Activated T-helper 1 cell treated with anti-CD3 and anti-CD28 coated beads, Interleukin-12 subunit alpha, Interleukin-12 subunit beta, Interleukin-2, Interleukin-4 antibody, amounts not matched to agents 30 ng/mL and 10 ng/mL and 1 ng/mL, durations not matched to agents 14 hours and 24 hours and 36 hours (primary cell): Measurements from ENCODE around the gene NCAPD3. TPM values are rescaled to one million over a fixed set of nuclear protein-coding genes. Genes with fewer than 3 reads are reported as not detected.

Experiments used
- DNase-seq: peaks from one replicate; pipeline ENCODE4 v3.0.0; 2021; ENCODE audit warnings: low spot score
- H3K27ac Mint-ChIP-seq: one replicate; pipeline ENCODE4 v1.8.0; 2021; ENCODE audit warnings: mild to moderate bottlenecking, mixed read lengths
- H3K27me3 Mint-ChIP-seq: one replicate; pipeline ENCODE4 v1.8.0; 2022; ENCODE audit warnings: mild to moderate bottlenecking, moderate library complexity, mixed read lengths; ENCODE audit not compliant: insufficient read depth
- H3K36me3 Mint-ChIP-seq: one replicate; pipeline ENCODE4 v1.8.0; 2021; ENCODE audit warnings: low read depth, mixed read lengths
- H3K4me1 Mint-ChIP-seq: one replicate; pipeline ENCODE4 v1.8.0; 2021; ENCODE audit warnings: low read depth, mixed read lengths
- H3K4me3 Mint-ChIP-seq: one replicate; pipeline ENCODE4 v1.8.0; 2021; ENCODE audit warnings: mild to moderate bottlenecking, moderate library complexity, mixed read lengths
- H3K9me3 Mint-ChIP-seq: one replicate; pipeline ENCODE4 v1.8.0; 2021; ENCODE audit warnings: mixed read lengths
- intact Hi-C: fragments of 100-400 bp; cut with micrococcal nuclease; formaldehyde crosslinking; loops from one replicate; pipeline ENCODE4 v1.15.1; 2024
- total RNA-seq: library from RNA; stranded (reverse); gene quantifications from 2 replicates; pipeline ENCODE4 v1.2.3, GENCODE V29; 2022

Gene NCAPD3
- total RNA-seq, 1 donor from 2014 or later: 103 TPM

- DNase-seq: no peak
- Mint-ChIP-seq H3K9me3 (no peaks in the 10 kb centered on the region), H3K4me1 (peaks cover 13% of the 10 kb centered on the region), H3K27ac (peak overlapping the region; percentile 5), H3K4me3 (no peak overlapping the region), H3K27me3 (no peaks in the 10 kb centered on the region), H3K36me3 (peaks cover 6% of the 10 kb centered on the region)
- intact Hi-C loops: no loop called here
Measured at GRCh38 chr11:134143801-134144200, 80.0 kb downstream of the NCAPD3 start.

- no peaks in the 10 kb centered on the region for H3K27me3 Mint-ChIP-seq
- peaks cover 13% of the 10 kb centered on the region for H3K4me1 Mint-ChIP-seq
- no peaks in the 10 kb centered on the region for H3K9me3 Mint-ChIP-seq
- H3K36me3 Mint-ChIP-seq: peaks cover 6% of the 10 kb centered on the region
- DNase-seq: no peak
- intact Hi-C loops: no loop called here
- no peak overlapping the region for H3K27ac Mint-ChIP-seq
- H3K4me3 Mint-ChIP-seq: no peak overlapping the region
Measured at GRCh38 chr11:134142536-134142935, 81.2 kb downstream of the NCAPD3 start.

GRCh38 chr11:134140961-134141490 lies 82.7 kb downstream of the NCAPD3 start:
- DNase-seq: no peak
- Mint-ChIP-seq H3K4me3 (no peak overlapping the region), H3K27me3 (no peaks in the 10 kb centered on the region), H3K4me1 (peaks cover 13% of the 10 kb centered on the region), H3K27ac (no peak overlapping the region), H3K36me3 (peaks cover 6% of the 10 kb centered on the region), H3K9me3 (no peaks in the 10 kb centered on the region)
- intact Hi-C loops: no loop called here

DNA sequence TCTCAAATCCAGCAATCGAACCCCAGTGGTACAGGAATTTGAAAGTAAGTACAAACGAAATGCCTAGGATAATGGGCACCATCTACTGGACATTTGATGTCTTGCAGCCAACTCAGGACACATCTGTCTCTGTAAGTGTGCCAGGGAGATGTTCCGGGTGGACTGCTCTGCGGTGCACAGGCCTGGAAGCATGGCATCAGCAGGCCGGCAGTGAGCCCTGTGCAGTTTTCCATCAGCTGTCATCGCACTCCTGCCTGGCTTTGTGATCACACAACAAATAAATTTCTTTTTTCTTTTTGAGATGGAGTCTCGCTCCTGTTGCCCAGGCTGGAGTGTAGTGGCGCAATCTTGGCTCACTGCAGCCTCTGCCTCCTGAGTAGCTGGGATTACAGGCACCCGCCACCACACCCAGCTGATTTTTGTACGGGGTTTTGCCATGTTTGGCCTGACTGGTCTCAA lies 83.9 kb downstream of the NCAPD3 start:
- no peak overlapping the region for H3K4me3 Mint-ChIP-seq
- DNase-seq: peak; percentile 26
- H3K27ac Mint-ChIP-seq: no peak overlapping the region
- H3K4me1 Mint-ChIP-seq: peaks cover 13% of the 10 kb centered on the region
- intact Hi-C loops: loop anchor here (1.0 to 5.0 kb wide), 4 partner anchors 73 to 213 kb away; partner anchors contain the start of gene JAM3
- no peaks in the 10 kb centered on the region for H3K9me3 Mint-ChIP-seq
- H3K36me3 Mint-ChIP-seq: peaks cover 6% of the 10 kb centered on the region
- H3K27me3 Mint-ChIP-seq: no peaks in the 10 kb centered on the region

- peaks cover 2% of the 10 kb centered on the region for H3K27me3 Mint-ChIP-seq
- no peak for DNase-seq
- no peaks in the 10 kb centered on the region for H3K9me3 Mint-ChIP-seq
- H3K4me3 Mint-ChIP-seq: no peak overlapping the region
- no peak overlapping the region for H3K27ac Mint-ChIP-seq
- intact Hi-C loops: loop anchor here (1.0 to 5.0 kb wide), 4 partner anchors 72 to 212 kb away; partner anchors contain the start of gene JAM3
- peaks cover 5% of the 10 kb centered on the region for H3K36me3 Mint-ChIP-seq
- peaks cover 11% of the 10 kb centered on the region for H3K4me1 Mint-ChIP-seq
Measured at GRCh38 chr11:134139303-134139872, 84.4 kb downstream of the NCAPD3 start.

GRCh38 chr11:134138376-134138775 lies 85.4 kb downstream of the NCAPD3 start:
- Mint-ChIP-seq H3K27me3 (peaks cover 3% of the 10 kb centered on the region), H3K4me1 (peaks cover under 1% of the 10 kb centered on the region), H3K36me3 (peaks cover 1% of the 10 kb centered on the region), H3K27ac (no peak overlapping the region), H3K4me3 (no peak overlapping the region), H3K9me3 (peaks cover 4% of the 10 kb centered on the region)
- no peak for DNase-seq
- intact Hi-C loops: loop anchor here (5.0 kb wide), 2 partner anchors 71 to 191 kb away; partner anchors contain the start of gene JAM3

- Mint-ChIP-seq H3K4me1 (no peaks in the 10 kb centered on the region), H3K27me3 (peaks cover 3% of the 10 kb centered on the region), H3K9me3 (peaks cover 22% of the 10 kb centered on the region), H3K36me3 (peaks cover 4% of the 10 kb centered on the region), H3K27ac (no peak overlapping the region), H3K4me3 (no peak overlapping the region)
- DNase-seq: no peak
- intact Hi-C loops: no loop called here
Measured at GRCh38 chr11:134134167-134134566, 89.6 kb downstream of the NCAPD3 start.

DNA sequence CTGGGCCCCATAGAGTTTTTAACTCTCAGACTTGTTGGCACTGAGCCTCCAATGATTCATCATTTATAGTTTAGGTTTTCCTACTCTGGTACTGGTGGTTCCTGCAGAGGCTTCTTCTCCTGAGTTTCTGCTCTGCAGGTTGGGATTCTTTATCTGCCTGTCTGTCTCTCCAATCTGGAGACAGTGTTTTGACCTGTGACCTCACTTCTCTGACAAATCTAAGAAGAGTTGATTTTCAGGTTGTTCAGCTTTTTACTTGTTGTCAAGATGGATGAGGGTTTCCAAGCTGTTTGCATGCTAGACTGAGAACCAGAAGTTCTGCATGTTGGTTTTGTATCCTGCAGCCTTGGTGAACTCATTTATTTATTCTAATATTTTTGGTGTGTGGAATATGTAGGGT lies 91.0 kb downstream of the NCAPD3 start:
- Mint-ChIP-seq H3K36me3 (peaks cover 4% of the 10 kb centered on the region), H3K9me3 (peaks cover 22% of the 10 kb centered on the region), H3K27me3 (peaks cover 3% of the 10 kb centered on the region), H3K27ac (no peak overlapping the region), H3K4me1 (no peaks in the 10 kb centered on the region), H3K4me3 (no peak overlapping the region)
- no peak for DNase-seq
- intact Hi-C loops: no loop called here

GRCh38 chr11:134131628-134132244 lies 92.0 kb downstream of the NCAPD3 start:
- Mint-ChIP-seq H3K4me3 (no peak overlapping the region), H3K36me3 (peaks cover 4% of the 10 kb centered on the region), H3K9me3 (peaks cover 22% of the 10 kb centered on the region), H3K27ac (no peak overlapping the region), H3K27me3 (peaks cover 7% of the 10 kb centered on the region), H3K4me1 (peaks cover under 1% of the 10 kb centered on the region)
- DNase-seq: no peak
- intact Hi-C loops: no loop called here

DNA sequence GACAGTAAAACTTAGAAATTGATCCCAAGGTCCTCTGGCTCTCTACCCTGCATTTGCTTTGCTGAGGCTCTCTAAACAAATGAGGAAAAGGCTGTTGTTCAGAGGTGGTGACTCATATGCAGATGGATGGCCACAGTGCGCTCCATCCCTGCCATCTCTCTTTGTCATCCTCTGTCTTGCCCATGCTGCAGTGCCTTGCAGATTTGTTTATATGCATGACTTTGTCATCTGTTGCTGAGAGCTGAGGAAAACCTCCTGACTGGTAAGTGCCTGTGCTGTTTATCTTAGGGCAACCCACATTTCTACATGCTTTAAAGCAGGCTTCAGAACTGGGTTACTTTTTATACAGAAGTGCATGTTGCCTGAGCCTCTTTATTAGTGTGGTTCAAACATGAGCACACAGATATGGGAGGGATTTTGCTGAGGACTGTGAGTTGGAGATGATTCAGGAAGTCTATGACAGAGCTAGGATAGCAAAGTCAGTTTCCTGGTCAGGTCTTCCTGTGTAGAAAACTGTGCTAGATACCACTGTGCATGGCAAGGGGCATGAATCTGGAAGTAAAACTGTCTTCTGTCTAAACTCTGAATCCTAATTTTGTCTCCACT lies 97.4 kb downstream of the NCAPD3 start:
- Mint-ChIP-seq H3K9me3 (peaks cover 6% of the 10 kb centered on the region), H3K4me1 (peaks cover 18% of the 10 kb centered on the region), H3K36me3 (peaks cover 2% of the 10 kb centered on the region), H3K27ac (no peak overlapping the region), H3K27me3 (peaks cover 37% of the 10 kb centered on the region), H3K4me3 (no peak overlapping the region)
- intact Hi-C loops: no loop called here
- no peak for DNase-seq

DNA sequence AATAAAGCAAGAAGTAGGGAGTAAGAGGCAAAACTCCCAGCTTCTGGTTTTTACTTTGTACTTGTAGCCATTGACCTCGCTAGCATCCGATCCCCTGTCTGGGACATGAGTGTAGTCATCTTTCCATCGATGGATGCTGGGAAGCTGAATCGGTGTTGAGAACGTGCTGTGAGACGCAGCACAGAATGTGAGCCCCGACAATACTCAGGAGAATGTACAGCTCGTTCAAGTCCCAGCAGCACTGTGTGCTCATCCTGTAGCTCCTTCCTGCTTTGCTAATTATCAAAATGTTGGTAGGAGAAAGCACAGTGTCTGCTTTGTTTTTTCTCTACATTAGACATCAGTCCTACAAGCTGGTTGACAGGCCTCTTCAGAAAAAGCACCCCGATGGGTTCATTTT lies 98.3 kb downstream of the NCAPD3 start:
- Mint-ChIP-seq H3K27ac (no peak overlapping the region), H3K36me3 (no peaks in the 10 kb centered on the region), H3K4me1 (peaks cover 18% of the 10 kb centered on the region), H3K27me3 (peaks cover 37% of the 10 kb centered on the region), H3K4me3 (no peak overlapping the region), H3K9me3 (no peaks in the 10 kb centered on the region)
- no peak for DNase-seq
- intact Hi-C loops: no loop called here

- Mint-ChIP-seq H3K9me3 (no peaks in the 10 kb centered on the region), H3K4me3 (no peak overlapping the region), H3K4me1 (peaks cover 18% of the 10 kb centered on the region), H3K36me3 (no peaks in the 10 kb centered on the region), H3K27me3 (peaks cover 37% of the 10 kb centered on the region), H3K27ac (peak overlapping the region; percentile 15)
- intact Hi-C loops: no loop called here
- no peak for DNase-seq
Measured at GRCh38 chr11:134124660-134125451, 98.9 kb downstream of the NCAPD3 start.
